ENCODE results near the gene SCFD2.

DNA sequence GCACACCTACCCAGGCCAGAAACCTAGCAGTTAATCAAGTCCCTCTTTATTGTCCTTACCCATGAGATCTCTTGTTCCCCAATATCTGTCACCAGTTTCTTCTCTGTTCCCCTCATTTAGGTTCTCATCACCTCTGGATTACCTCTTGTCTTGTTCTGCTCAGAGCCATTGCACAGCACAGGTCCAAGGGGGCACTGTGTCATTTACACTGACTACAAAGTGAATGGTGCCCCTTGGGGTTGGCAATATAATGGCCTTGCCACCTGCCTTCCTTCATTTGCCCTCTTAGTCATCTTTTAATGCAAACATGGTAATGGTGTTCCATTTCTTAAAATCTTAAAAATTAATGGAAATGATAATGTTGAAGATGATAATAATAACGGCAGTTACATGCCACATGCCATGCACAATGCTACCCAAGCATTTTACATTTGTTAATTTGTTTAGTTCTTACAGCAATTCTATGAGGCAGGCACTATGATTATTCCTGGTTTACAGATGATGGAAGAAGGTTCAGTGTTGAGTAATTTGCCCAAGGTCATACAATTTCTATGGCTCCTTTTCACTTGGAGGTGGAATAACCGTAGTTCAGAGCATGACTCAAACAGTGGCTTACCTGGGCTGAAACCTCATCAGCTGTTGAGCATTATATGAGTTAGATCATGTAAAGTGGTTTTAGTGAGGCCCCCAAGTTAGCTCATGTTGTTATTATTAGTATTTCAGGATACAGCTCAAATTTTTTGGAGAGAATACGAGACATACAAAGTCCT lies 385.9 kb downstream of the SCFD2 start:
- TF ChIP-seq POLR2A (IDR thresholded peaks at IDR 0.05) (no peak), POLR2AphosphoS5 (IDR thresholded peaks at IDR 0.05) (no peak)
- TF ChIP-seq, protein P1, sequence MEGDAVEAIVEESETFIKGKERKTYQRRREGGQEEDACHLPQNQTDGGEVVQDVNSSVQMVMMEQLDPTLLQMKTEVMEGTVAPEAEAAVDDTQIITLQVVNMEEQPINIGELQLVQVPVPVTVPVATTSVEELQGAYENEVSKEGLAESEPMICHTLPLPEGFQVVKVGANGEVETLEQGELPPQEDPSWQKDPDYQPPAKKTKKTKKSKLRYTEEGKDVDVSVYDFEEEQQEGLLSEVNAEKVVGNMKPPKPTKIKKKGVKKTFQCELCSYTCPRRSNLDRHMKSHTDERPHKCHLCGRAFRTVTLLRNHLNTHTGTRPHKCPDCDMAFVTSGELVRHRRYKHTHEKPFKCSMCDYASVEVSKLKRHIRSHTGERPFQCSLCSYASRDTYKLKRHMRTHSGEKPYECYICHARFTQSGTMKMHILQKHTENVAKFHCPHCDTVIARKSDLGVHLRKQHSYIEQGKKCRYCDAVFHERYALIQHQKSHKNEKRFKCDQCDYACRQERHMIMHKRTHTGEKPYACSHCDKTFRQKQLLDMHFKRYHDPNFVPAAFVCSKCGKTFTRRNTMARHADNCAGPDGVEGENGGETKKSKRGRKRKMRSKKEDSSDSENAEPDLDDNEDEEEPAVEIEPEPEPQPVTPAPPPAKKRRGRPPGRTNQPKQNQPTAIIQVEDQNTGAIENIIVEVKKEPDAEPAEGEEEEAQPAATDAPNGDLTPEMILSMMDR (IDR thresholded peaks at IDR 0.05): no peak

Data from sigmoid colon (tissue), 4 donors.